Measurements from ENCODE around the gene CENPA. TPM values are rescaled to one million over a fixed set of nuclear protein-coding genes. Genes with fewer than 3 reads are reported as not detected.

The CENPA gene
- total and polyA plus RNA-seq, 2 of the 13 experiments (the other 11 are each of a cell fraction or from before 2014, with no cell fraction given) = 28.5 to 38.5 TPM

- TF ChIP-seq ZSCAN5A (CRISPR knock-in tag; IDR thresholded peaks at IDR 0.05; ENCODE audit: borderline replicate concordance) (no peak), ZNF121 (CRISPR knock-in tag; IDR thresholded peaks at IDR 0.05) (no peak), ZNF234 (CRISPR knock-in tag; conservative IDR thresholded peaks at IDR 0.05) (no peak), ZNF616 (CRISPR knock-in tag; IDR thresholded peaks at IDR 0.05; ENCODE audit: low read depth) (no peak), HNRNPUL1 (IDR thresholded peaks at IDR 0.05; ENCODE audit: low read depth, low read length) (no peak), JUND (CRISPR knock-in tag; IDR thresholded peaks at IDR 0.05) (peak; percentile 70; the same call in 1 of the 2 replicates), ARID5B (CRISPR knock-in tag; IDR thresholded peaks at IDR 0.05) (peak; percentile 80), ARID3A (IDR thresholded peaks at IDR 0.05; ENCODE audit: low read depth, low read length) (peak; percentile 36; the same call in 1 of the 2 replicates), SPEN (CRISPR knock-in tag; IDR thresholded peaks at IDR 0.05; ENCODE audit: low read depth) (no peak), RFX5 (IDR thresholded peaks at IDR 0.05; ENCODE audit: low read depth, low read length) (no peak), MAFG (CRISPR knock-in tag; IDR thresholded peaks at IDR 0.05) (no peak), DBP (CRISPR knock-in tag; IDR thresholded peaks at IDR 0.05; ENCODE audit: not compliant biosample characterization) (no peak), KMT2B (CRISPR knock-in tag; IDR thresholded peaks at IDR 0.05) (no peak), ZNF282 (IDR thresholded peaks at IDR 0.05; ENCODE audit: partially characterized antibody) (no peak), ZKSCAN1 (IDR thresholded peaks at IDR 0.05; ENCODE audit: low read length) (peak; percentile 84), ZNF784 (CRISPR knock-in tag; IDR thresholded peaks at IDR 0.05; ENCODE audit: borderline replicate concordance) (no peak), ZNF841 (CRISPR knock-in tag; IDR thresholded peaks at IDR 0.05; ENCODE audit: borderline replicate concordance) (no peak), ZNF672 (CRISPR knock-in tag; IDR thresholded peaks at IDR 0.05) (no peak), POLR2G (IDR thresholded peaks at IDR 0.05; ENCODE audit: low read depth, low read length) (no peak), ZNF138 (CRISPR knock-in tag; IDR thresholded peaks at IDR 0.05; ENCODE audit: low read depth) (no peak), SIX4 (CRISPR knock-in tag; IDR thresholded peaks at IDR 0.05) (no peak)
These were observed 27.7 kb upstream of the CENPA start (continued) for GRCh38 chr2:26757873-26758789.

Measured in HepG2 (cell line).